IMR-90 (cell line): ENCODE results near the gene CSTA. TPM values are rescaled to one million over a fixed set of nuclear protein-coding genes. Genes with fewer than 3 reads are reported as not detected.

Experiments used
- ATAC-seq: fragments of 200-7000 bp; cut with Tn5 transposase; 2 replicates; pipeline ENCODE4 v1.9.1; 2020; ENCODE audit warnings: low read depth, mild to moderate bottlenecking, moderate library complexity
- BruUV-seq: library from RNA; stranded (reverse); fragments of 400-500 nt; replicated peaks from 2 replicates; lab custom pipeline; 2021; lab: Mats Ljungman, UMichigan
- CTCF ChIA-PET: fragments of 300-600 bp; formaldehyde crosslinking; extraction: SDS; loops from one replicate; lab custom pipeline; 2021; ENCODE audit warnings: antibody characterized with exemption; lab: Yijun Ruan, JAX
- POLR2A ChIA-PET: fragments of 300-600 bp; sonication (Branson Sonifier 250); formaldehyde crosslinking; loops from one replicate; lab custom pipeline; 2022; ENCODE audit warnings: antibody characterized with exemption; ENCODE audit not compliant: unreplicated experiment; lab: Charles Lee
- DNase-seq: peaks from one replicate; pipeline ENCODE4 v3.0.0; 2013
- H2AFZ ChIP-seq: replicated peaks from 2 replicates; pipeline ENCODE3; 2013; ENCODE audit warnings: low read length, mild to moderate bottlenecking; ENCODE audit not compliant: poor library complexity
- H2AK5ac ChIP-seq: 2 replicates; pipeline ENCODE4 v1.6.1; 2013; ENCODE audit warnings: low read depth, low read length, inconsistent platforms
- H2AK9ac ChIP-seq: replicated peaks from 2 replicates; pipeline ENCODE3; 2013; ENCODE audit warnings: mild to moderate bottlenecking, low read depth, low read length, moderate library complexity; ENCODE audit not compliant: poor library complexity
- H2BK120ac ChIP-seq: 2 replicates; pipeline ENCODE4 v1.6.1; 2013; ENCODE audit warnings: low read depth, low read length, inconsistent platforms
- H2BK15ac ChIP-seq: 3 replicates; pipeline ENCODE4 v1.6.1; 2013; ENCODE audit warnings: low read depth, low read length, inconsistent platforms
- H2BK20ac ChIP-seq: 2 replicates; pipeline ENCODE4 v1.6.1; 2013; ENCODE audit warnings: low read depth, mild to moderate bottlenecking, inconsistent platforms, low read length, moderate library complexity
- H2BK5ac ChIP-seq: 2 replicates; pipeline ENCODE4 v1.6.1; 2013; ENCODE audit warnings: mild to moderate bottlenecking, low read depth, low read length, inconsistent platforms; ENCODE audit not compliant: poor library complexity, severe bottlenecking
- H3K14ac ChIP-seq: replicated peaks from 2 replicates; pipeline ENCODE4 v1.6.1; 2013; ENCODE audit warnings: low read depth, low read length, inconsistent platforms
- H3K18ac ChIP-seq: 2 replicates; pipeline ENCODE4 v1.6.1; 2013; ENCODE audit warnings: low read depth, low read length, control low read depth
- H3K23ac ChIP-seq: 2 replicates; pipeline ENCODE4 v1.6.1; 2013; ENCODE audit warnings: low read depth, low read length, inconsistent platforms
- H3K27ac ChIP-seq: 2 replicates; pipeline ENCODE4 v1.5.1; 2013; ENCODE audit warnings: mild to moderate bottlenecking, control low read depth, low read length; ENCODE audit not compliant: insufficient read depth
- H3K27me3 ChIP-seq: 2 replicates; pipeline ENCODE4 v1.6.1; 2013; ENCODE audit warnings: low read length; ENCODE audit not compliant: control insufficient read depth, insufficient read depth
- H3K36me3 ChIP-seq: 2 replicates; pipeline ENCODE4 v1.6.1; 2013; ENCODE audit warnings: low read length, mixed read lengths; ENCODE audit not compliant: control insufficient read depth, insufficient read depth
- H3K4ac ChIP-seq: 2 replicates; pipeline ENCODE4 v1.6.1; 2013; ENCODE audit warnings: low read depth, low read length, inconsistent platforms
- H3K4me1 ChIP-seq: 2 replicates; pipeline ENCODE4 v1.6.1; 2013; ENCODE audit warnings: low read length, mixed read lengths; ENCODE audit not compliant: control insufficient read depth, insufficient read depth
- H3K4me2 ChIP-seq: 2 replicates; pipeline ENCODE4 v1.6.1; 2013; ENCODE audit warnings: low read depth, mild to moderate bottlenecking, control low read depth, low read length, moderate library complexity
- H3K4me3 ChIP-seq: 2 replicates; pipeline ENCODE4 v1.5.1; 2013; ENCODE audit warnings: low read depth, mild to moderate bottlenecking, control low read depth, low read length, moderate library complexity; ENCODE audit not compliant: insufficient read depth
- H3K56ac ChIP-seq: 2 replicates; pipeline ENCODE4 v1.6.1; 2013; ENCODE audit warnings: low read length, inconsistent platforms; ENCODE audit not compliant: insufficient read depth; ENCODE audit errors: extremely low read depth
- H3K79me1 ChIP-seq, 2 experiments: 2 replicates each; pipeline ENCODE4 v1.6.1; 2013; ENCODE audit warnings: low read length in 2 of 2, inconsistent platforms in 1 of 2, low read depth in 1 of 2
- H3K9ac ChIP-seq: 2 replicates; pipeline ENCODE4 v1.6.1; 2013; ENCODE audit warnings: low read depth, low read length, control low read depth
- H3K9me1 ChIP-seq: 2 replicates; pipeline ENCODE4 v1.6.1; 2013; ENCODE audit warnings: low read length, inconsistent platforms; ENCODE audit not compliant: insufficient read depth
- H3K9me3 ChIP-seq: 2 replicates; pipeline ENCODE4 v1.6.1; 2013; ENCODE audit warnings: low read length; ENCODE audit not compliant: control insufficient read depth, insufficient read depth
- H4K20me1 ChIP-seq: 2 replicates; pipeline ENCODE4 v1.6.1; 2013; ENCODE audit warnings: low read length, inconsistent platforms; ENCODE audit not compliant: insufficient read depth
- H4K5ac ChIP-seq: 2 replicates; pipeline ENCODE4 v1.6.1; 2013; ENCODE audit warnings: mild to moderate bottlenecking, low read depth, low read length, control low read depth
- H4K8ac ChIP-seq, 2 experiments: 2 replicates each; pipeline ENCODE4 v1.6.1; 2013; ENCODE audit warnings: low read depth in 2 of 2, low read length in 2 of 2, control low read depth in 1 of 2, inconsistent platforms in 1 of 2
- H4K91ac ChIP-seq: 2 replicates; pipeline ENCODE4 v1.6.1; 2013; ENCODE audit warnings: low read depth, low read length, inconsistent platforms; ENCODE audit not compliant: insufficient read depth
- BHLHE40 ChIP-seq: fragments of 150-350 bp; IDR thresholded peaks from 2 replicates; pipeline ENCODE4 v1.6.1; 2016; ENCODE audit warnings: mild to moderate bottlenecking, low read depth, low read length
- CEBPB ChIP-seq: IDR thresholded peaks from 2 replicates; pipeline ENCODE4 v1.6.1; 2012; ENCODE audit warnings: low read depth, low read length, improper control_type of control experiment
- CHD1 ChIP-seq: IDR thresholded peaks from 2 replicates; pipeline ENCODE4 v1.6.1; 2012; ENCODE audit warnings: low read depth, low read length, improper control_type of control experiment
- FOS ChIP-seq: fragments of 150-350 bp; IDR thresholded peaks from 2 replicates; pipeline ENCODE4 v1.6.1; 2016; ENCODE audit warnings: low read depth, low read length
- MAFK ChIP-seq: IDR thresholded peaks from 2 replicates; pipeline ENCODE4 v1.6.1; 2012; ENCODE audit warnings: low read depth, low read length, improper control_type of control experiment
- MXI1 ChIP-seq: IDR thresholded peaks from 2 replicates; pipeline ENCODE4 v1.6.1; 2012; ENCODE audit warnings: low read depth, mild to moderate bottlenecking, low read length, moderate library complexity, borderline replicate concordance
- NFE2L2 ChIP-seq: fragments of 150-350 bp; IDR thresholded peaks from 2 replicates; pipeline ENCODE4 v1.6.1; 2016; ENCODE audit warnings: low read depth, mild to moderate bottlenecking, low read length
- POLR2A ChIP-seq: IDR thresholded peaks from 2 replicates; pipeline ENCODE4 v1.6.1; 2012; ENCODE audit warnings: mild to moderate bottlenecking, low read depth, low read length
- RAD21 ChIP-seq: IDR thresholded peaks from 2 replicates; pipeline ENCODE4 v1.6.1; 2012; ENCODE audit warnings: low read length, improper control_type of control experiment
- RCOR1 ChIP-seq: IDR thresholded peaks from 2 replicates; pipeline ENCODE4 v1.6.1; 2012; ENCODE audit warnings: mild to moderate bottlenecking, low read length, improper control_type of control experiment; ENCODE audit not compliant: insufficient replicate concordance
- RFX5 ChIP-seq: IDR thresholded peaks from 2 replicates; pipeline ENCODE4 v1.8.0; 2012; ENCODE audit warnings: low read depth, mild to moderate bottlenecking, low read length, moderate library complexity
- SMC3 ChIP-seq: fragments of 150-350 bp; IDR thresholded peaks from 2 replicates; pipeline ENCODE4 v1.6.1; 2016; ENCODE audit warnings: low read depth, mild to moderate bottlenecking, antibody characterized with exemption, low read length, moderate library complexity
- USF2 ChIP-seq: fragments of 150-350 bp; IDR thresholded peaks from 2 replicates; pipeline ENCODE4 v1.6.1; 2017; ENCODE audit warnings: mild to moderate bottlenecking, antibody characterized with exemption, low read length, low read depth
- WGBS, 2 experiments: methylation state at CpG; one replicate each; pipeline versions ENCODE4 v1.1.5 to v1.1.7; 2013; ENCODE audit warnings: missing lambda C conversion rate in 2 of 2; ENCODE audit not compliant: insufficient read length in 1 of 2; ENCODE audit errors: extremely low coverage in 2 of 2; 5-methylcytosine and 5-hydroxymethylcytosine counted together
- dilution Hi-C: fragments of 300-500 bp; cut with HindIII; formaldehyde crosslinking; loops from one replicate; pipeline ENCODE4 v1.14.3; 2018; ENCODE audit warnings: low sequenced_read_pairs; ENCODE audit not compliant: unreplicated experiment
- in situ Hi-C: fragments of 300-500 bp; cut with MboI; formaldehyde crosslinking; loops from 3 replicates; pipeline ENCODE4 v1.14.3; 2019; ENCODE audit warnings: low sequenced_read_pairs, inconsistent platforms, mixed read lengths
- intact Hi-C: fragments of 100-400 bp; cut with micrococcal nuclease; formaldehyde crosslinking; loops from 2 replicates; pipeline ENCODE4 v1.10.0; 2022
- polyA plus RNA-seq, 3 experiments: library from polyadenylated mRNA; depleted of rRNA; stranded (reverse); fragments of >200 nt; gene quantifications; 2 replicates each; pipeline ENCODE4 v1.2.3, GENCODE V29; 2012; ENCODE audit warnings: low replicate concordance in 1 of 3
- total RNA-seq: library from RNA; depleted of rRNA; stranded (reverse); fragments of >200 nt; gene quantifications from 2 replicates; pipeline ENCODE4 v1.2.3, GENCODE V29; 2012
- TF ChIP-seq, protein P1 (sequence below): fragments of 150-350 bp; IDR thresholded peaks from 2 replicates; pipeline ENCODE4 v1.6.1; 2016; ENCODE audit warnings: low read depth, mild to moderate bottlenecking, low read length, moderate library complexity, borderline replicate concordance
- TF ChIP-seq, protein P2 (sequence below): conservative IDR thresholded peaks from 2 replicates; pipeline ENCODE4 v1.5.1; 2012; ENCODE audit warnings: mild to moderate bottlenecking, low read depth, low read length, improper control_type of control experiment

CSTA gene
- total and polyA plus RNA-seq, 2 of the 4 experiments (the other 2 are of a cell fraction): 0.17 TPM; not detected in 1

DNA sequence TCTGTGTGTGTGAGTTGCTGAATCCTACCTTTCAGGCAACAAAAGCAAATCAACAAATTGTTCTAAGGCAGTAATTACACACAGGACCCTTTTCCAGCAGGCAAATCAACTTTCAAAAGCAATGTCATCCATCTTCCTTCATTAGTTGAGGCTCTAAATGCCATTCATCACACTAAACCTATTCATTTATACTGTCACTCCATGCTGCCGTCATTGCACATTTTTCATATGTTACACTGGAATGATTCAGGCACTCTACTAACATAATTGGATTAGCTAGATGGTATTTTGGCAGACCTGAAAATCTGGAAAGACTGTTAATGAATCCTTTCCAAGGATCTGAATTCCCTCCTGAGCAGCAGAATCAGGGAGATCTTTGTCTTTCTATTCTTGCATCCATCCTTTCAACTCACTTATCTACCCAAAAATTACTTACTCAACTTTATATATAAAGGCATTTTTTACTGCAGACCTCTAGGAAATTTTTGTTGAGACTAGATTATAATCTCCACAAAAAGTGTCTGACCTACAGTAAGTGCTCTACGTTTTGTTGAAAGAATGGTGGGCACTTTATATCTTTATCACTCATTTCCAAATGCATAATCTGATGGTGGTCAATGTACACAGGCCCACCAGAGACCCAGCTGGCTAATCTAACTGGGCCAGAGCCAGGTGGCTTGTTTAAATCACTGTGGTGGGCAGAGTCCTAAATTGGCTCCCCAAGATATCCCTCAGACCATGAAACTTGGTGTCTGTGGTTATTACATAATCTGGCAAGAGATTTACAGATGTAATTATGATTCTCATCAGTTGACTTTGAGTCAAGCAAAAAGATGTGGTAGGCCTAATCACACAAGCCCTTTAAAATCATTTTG is 33.0 kb downstream of the CSTA start:
- no peaks in the 10 kb centered on the region for H3K79me1 ChIP-seq
- no peak overlapping the region for H3K27ac ChIP-seq
- H3K18ac ChIP-seq: no peak overlapping the region
- in situ Hi-C loops (loop anchor here (10.0 kb wide), 1 partner anchor 253 kb away; no protein-coding TSS in a partner anchor), dilution Hi-C loops (no loop called here), intact Hi-C loops (loop anchor here (2.0 to 10.0 kb wide), 2 partner anchors 553 to 811 kb away; no protein-coding TSS in a partner anchor)
- H2BK5ac ChIP-seq: no peak overlapping the region
- H4K91ac ChIP-seq: no peak overlapping the region
- no peak overlapping the region for H2AK5ac ChIP-seq
- H2BK120ac ChIP-seq: no peak overlapping the region
- no peak overlapping the region for H3K14ac ChIP-seq
- POLR2A ChIA-PET: no interaction called here
- no peaks in the 10 kb centered on the region for H4K20me1 ChIP-seq
- no peaks in the 10 kb centered on the region for H3K9me1 ChIP-seq
- no peak overlapping the region for H3K9ac ChIP-seq
- ATAC-seq (no peak), DNase-seq (peak; percentile 1)
- no peaks in the 10 kb centered on the region for H3K4me1 ChIP-seq
- no peak overlapping the region for H4K5ac ChIP-seq
- no peak overlapping the region for H2AFZ ChIP-seq
- H3K4ac ChIP-seq: no peak overlapping the region
- H3K9me3 ChIP-seq: no peaks in the 10 kb centered on the region
- BruUV-seq: no TSS peak
- H3K4me3 ChIP-seq: no peak overlapping the region
- no peak overlapping the region for H3K4me2 ChIP-seq
- no peak overlapping the region for H2BK15ac ChIP-seq
- H2AK9ac ChIP-seq: no peak overlapping the region
- no peak overlapping the region for H4K8ac ChIP-seq
- peaks cover 5% of the 10 kb centered on the region for H3K36me3 ChIP-seq
- H3K56ac ChIP-seq: no peak overlapping the region
- H2BK20ac ChIP-seq: no peak overlapping the region
- no peak overlapping the region for H3K23ac ChIP-seq
- CTCF ChIA-PET: interaction anchor here (1.4 kb wide), 1 partner anchor 100 kb away, joined by 3 read pairs; no protein-coding TSS in a partner anchor
- no peaks in the 10 kb centered on the region for H3K27me3 ChIP-seq
- no CpG with 5 or more reads among the region's 2 CpGs for WGBS, 2 experiments
- TF ChIP-seq SMC3 (no peak), FOS (no peak), CEBPB (no peak), BHLHE40 (no peak), NFE2L2 (no peak), RAD21 (no peak), CHD1 (no peak), MAFK (no peak), POLR2A (no peak), MXI1 (no peak), USF2 (no peak), RFX5 (no peak), RCOR1 (no peak)
- TF ChIP-seq, protein P1, sequence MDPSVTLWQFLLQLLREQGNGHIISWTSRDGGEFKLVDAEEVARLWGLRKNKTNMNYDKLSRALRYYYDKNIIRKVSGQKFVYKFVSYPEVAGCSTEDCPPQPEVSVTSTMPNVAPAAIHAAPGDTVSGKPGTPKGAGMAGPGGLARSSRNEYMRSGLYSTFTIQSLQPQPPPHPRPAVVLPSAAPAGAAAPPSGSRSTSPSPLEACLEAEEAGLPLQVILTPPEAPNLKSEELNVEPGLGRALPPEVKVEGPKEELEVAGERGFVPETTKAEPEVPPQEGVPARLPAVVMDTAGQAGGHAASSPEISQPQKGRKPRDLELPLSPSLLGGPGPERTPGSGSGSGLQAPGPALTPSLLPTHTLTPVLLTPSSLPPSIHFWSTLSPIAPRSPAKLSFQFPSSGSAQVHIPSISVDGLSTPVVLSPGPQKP: no peak
- TF ChIP-seq, protein P2, sequence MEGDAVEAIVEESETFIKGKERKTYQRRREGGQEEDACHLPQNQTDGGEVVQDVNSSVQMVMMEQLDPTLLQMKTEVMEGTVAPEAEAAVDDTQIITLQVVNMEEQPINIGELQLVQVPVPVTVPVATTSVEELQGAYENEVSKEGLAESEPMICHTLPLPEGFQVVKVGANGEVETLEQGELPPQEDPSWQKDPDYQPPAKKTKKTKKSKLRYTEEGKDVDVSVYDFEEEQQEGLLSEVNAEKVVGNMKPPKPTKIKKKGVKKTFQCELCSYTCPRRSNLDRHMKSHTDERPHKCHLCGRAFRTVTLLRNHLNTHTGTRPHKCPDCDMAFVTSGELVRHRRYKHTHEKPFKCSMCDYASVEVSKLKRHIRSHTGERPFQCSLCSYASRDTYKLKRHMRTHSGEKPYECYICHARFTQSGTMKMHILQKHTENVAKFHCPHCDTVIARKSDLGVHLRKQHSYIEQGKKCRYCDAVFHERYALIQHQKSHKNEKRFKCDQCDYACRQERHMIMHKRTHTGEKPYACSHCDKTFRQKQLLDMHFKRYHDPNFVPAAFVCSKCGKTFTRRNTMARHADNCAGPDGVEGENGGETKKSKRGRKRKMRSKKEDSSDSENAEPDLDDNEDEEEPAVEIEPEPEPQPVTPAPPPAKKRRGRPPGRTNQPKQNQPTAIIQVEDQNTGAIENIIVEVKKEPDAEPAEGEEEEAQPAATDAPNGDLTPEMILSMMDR: no peak
